HepG2 (cell line): Measurements from ENCODE around the gene NPW.

Experiments
- EZH2 ChIP-seq: conservative IDR thresholded peaks from 2 replicates; pipeline ENCODE4 v1.6.1; 2012; ENCODE audit warnings: mild to moderate bottlenecking, low read depth, low read length, moderate library complexity
- PATZ1 ChIP-seq: sonication (generic); formaldehyde crosslinking; IDR thresholded peaks from 2 replicates; pipeline ENCODE4 v1.4.0; 2020; ENCODE audit warnings: missing genetic modification reagents
- ZFX ChIP-seq: sonication (generic); formaldehyde crosslinking; IDR thresholded peaks from 2 replicates; pipeline ENCODE4 v1.4.0; 2020; ENCODE audit warnings: mild to moderate bottlenecking, low read depth, missing genetic modification reagents, moderate library complexity

- TF ChIP-seq EZH2 (no peak), ZFX (CRISPR knock-in tag) (no peak), PATZ1 (CRISPR knock-in tag) (no peak)
Measured at GRCh38 chr16:2036200-2036966, 16.8 kb downstream of the NPW start.
